Measurements from ENCODE around the gene GPC5.
"Not testable (repeated sequence)": the region's sequence is repeated elsewhere in the genome, so short reads cannot be mapped to it uniquely, and the experiment has no call there.

Gene GPC5

DNA sequence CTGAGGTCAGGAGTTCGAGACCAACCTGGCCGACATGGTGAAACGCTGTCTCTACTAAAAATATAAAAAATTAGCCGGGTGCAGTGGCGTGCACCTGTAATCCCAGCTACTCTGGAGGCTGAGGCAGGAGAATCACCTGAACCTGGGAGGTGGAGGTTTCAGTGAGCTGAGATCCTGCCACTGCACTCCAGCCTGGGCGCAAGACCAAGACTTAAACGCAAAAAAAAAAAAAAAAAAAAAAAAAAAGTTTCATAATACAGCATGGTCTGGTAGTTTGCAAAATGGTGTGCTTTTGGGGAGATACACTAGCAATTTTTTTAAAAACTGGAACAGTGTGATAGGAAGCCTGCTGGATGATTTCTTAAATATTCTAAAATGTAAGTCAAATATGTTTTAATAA lies 45.5 kb upstream of the GPC5 start:
- not testable (repeated sequence) for H2BK120ac ChIP-seq (ENCODE audit: low read depth, low read length); H2AK5ac ChIP-seq (ENCODE audit: low read length); H3K9ac ChIP-seq (ENCODE audit: low read length); H3K27me3 ChIP-seq (ENCODE audit: insufficient read depth, low read length, poor library complexity); H3K27ac ChIP-seq (ENCODE audit: low read depth, low read length); H2BK5ac ChIP-seq (ENCODE audit: low read length); H3K4ac ChIP-seq (ENCODE audit: low read depth, low read length); H4K8ac ChIP-seq (ENCODE audit: low read depth, low read length); H3K4me2 ChIP-seq (ENCODE audit: low read length); H3K18ac ChIP-seq (ENCODE audit: low read length); H2BK15ac ChIP-seq (replicated peaks; ENCODE audit: low read depth); H3K56ac ChIP-seq (ENCODE audit: low read length); H3K4me3 ChIP-seq (ENCODE audit: low read length); H3K23ac ChIP-seq (ENCODE audit: low read length); H3K4me1 ChIP-seq (ENCODE audit: control insufficient read depth, low read depth, low read length); H4K5ac ChIP-seq (ENCODE audit: low read length); DNase-seq; H3K79me1 ChIP-seq (ENCODE audit: low read length)
- H3K79me2 ChIP-seq (ENCODE audit: control insufficient read depth, insufficient read depth, low read length) = peaks cover 33% of the 10 kb centered on the region
- no CpG with 5 or more reads among the region's 7 CpGs for WGBS (ENCODE audit: extremely low coverage, insufficient coverage, low lambda C conversion rate)
- H3K36me3 ChIP-seq (ENCODE audit: control insufficient read depth, insufficient read depth, low read length) = peaks cover 12% of the 10 kb centered on the region

DNA sequence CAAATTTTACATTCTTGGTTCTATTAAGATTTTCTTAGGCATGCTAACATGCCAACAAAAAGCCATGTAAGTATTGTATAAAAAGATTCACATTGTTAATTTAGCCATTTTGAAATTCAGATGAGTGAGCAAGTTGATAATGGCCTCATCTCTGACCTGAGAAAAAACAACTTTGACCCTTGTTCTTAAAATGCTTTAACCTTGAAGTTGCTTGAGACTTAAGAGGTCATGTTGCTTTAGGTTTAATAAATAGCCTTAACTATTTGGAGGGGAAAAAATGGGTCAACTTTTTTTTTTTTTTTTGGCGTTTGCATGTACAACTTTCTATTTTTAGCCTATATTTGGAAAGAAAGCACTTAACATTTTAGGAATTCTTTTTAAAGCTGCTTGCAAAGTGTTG lies 44.9 kb upstream of the GPC5 start:
- H3K36me3 ChIP-seq (ENCODE audit: control insufficient read depth, insufficient read depth, low read length) = peaks cover 15% of the 10 kb centered on the region

DNA sequence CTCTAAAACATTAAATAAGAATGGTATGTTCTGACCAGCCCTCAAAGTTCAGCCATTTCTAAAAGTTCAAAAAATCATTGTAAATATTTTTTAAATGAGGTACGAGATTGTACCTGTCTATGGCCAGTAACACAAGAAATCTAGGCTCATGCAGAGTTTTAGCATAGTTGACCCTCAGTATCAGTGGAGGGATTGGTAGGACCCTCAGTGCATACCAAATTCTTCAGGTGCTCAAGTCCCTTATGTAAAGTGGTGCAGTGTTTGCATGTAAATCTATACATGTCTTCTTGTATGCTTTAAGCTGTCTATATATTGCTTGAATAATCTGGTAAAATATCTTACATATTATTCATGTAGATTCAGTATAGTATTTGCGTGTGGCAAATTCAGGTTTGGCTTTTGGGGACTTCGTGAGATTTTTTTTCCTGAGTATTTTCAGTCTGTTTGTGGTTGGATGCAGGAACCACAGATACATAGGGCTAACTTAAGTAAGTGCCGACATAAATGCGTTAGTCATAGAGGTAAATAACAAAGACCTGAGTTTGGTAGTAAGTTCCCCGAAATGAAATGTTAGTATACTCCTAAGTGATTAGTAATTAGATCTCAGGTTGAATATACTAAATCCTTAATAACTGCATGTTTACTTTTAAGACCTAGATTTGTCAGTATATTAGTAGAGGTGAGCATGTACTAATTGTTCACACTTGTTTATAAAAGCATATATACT lies 43.2 kb upstream of the GPC5 start:
- Histone ChIP-seq H3K36me3 (ENCODE audit: control insufficient read depth, insufficient read depth, low read length) (peaks cover 15% of the 10 kb centered on the region), H2AK5ac (ENCODE audit: low read length) (no peak overlapping the region), H3K9ac (ENCODE audit: low read length) (no peak overlapping the region), H3K4me3 (ENCODE audit: low read length) (no peak overlapping the region), H3K23ac (ENCODE audit: low read length) (no peak overlapping the region), H3K4ac (ENCODE audit: low read depth, low read length) (no peak overlapping the region), H2BK15ac (replicated peaks; ENCODE audit: low read depth) (no peak overlapping the region), H3K27me3 (ENCODE audit: insufficient read depth, low read length, poor library complexity) (no peaks in the 10 kb centered on the region), H3K4me2 (ENCODE audit: low read length) (no peak overlapping the region), H3K56ac (ENCODE audit: low read length) (no peak overlapping the region), H3K4me1 (ENCODE audit: control insufficient read depth, low read depth, low read length) (peaks cover 7% of the 10 kb centered on the region), H3K79me1 (ENCODE audit: low read length) (peaks cover 7% of the 10 kb centered on the region), H3K79me2 (ENCODE audit: control insufficient read depth, insufficient read depth, low read length) (peaks cover 16% of the 10 kb centered on the region), H3K27ac (ENCODE audit: low read depth, low read length) (no peak overlapping the region), H2BK5ac (ENCODE audit: low read length) (no peak overlapping the region), H2BK120ac (ENCODE audit: low read depth, low read length) (no peak overlapping the region), H3K18ac (ENCODE audit: low read length) (no peak overlapping the region), H4K5ac (ENCODE audit: low read length) (no peak overlapping the region), H4K8ac (ENCODE audit: low read depth, low read length) (no peak overlapping the region)
- WGBS (ENCODE audit: extremely low coverage, insufficient coverage, low lambda C conversion rate) = no CpG with 5 or more reads among the region's 6 CpGs
- DNase-seq = no peak

More for the DNA sequence above, 44.9 kb upstream of the GPC5 start:
- Histone ChIP-seq H3K27ac (ENCODE audit: low read depth, low read length) (no peak overlapping the region), H3K4me2 (ENCODE audit: low read length) (no peak overlapping the region), H2BK120ac (ENCODE audit: low read depth, low read length) (no peak overlapping the region), H3K79me2 (ENCODE audit: control insufficient read depth, insufficient read depth, low read length) (peaks cover 29% of the 10 kb centered on the region), H3K18ac (ENCODE audit: low read length) (no peak overlapping the region), H3K23ac (ENCODE audit: low read length) (no peak overlapping the region), H3K4me1 (ENCODE audit: control insufficient read depth, low read depth, low read length) (peaks cover 7% of the 10 kb centered on the region), H4K8ac (ENCODE audit: low read depth, low read length) (no peak overlapping the region), H2AK5ac (ENCODE audit: low read length) (no peak overlapping the region), H3K4me3 (ENCODE audit: low read length) (no peak overlapping the region), H2BK15ac (replicated peaks; ENCODE audit: low read depth) (no peak overlapping the region), H3K9ac (ENCODE audit: low read length) (no peak overlapping the region), H3K27me3 (ENCODE audit: insufficient read depth, low read length, poor library complexity) (no peaks in the 10 kb centered on the region), H3K56ac (ENCODE audit: low read length) (no peak overlapping the region), H4K5ac (ENCODE audit: low read length) (no peak overlapping the region), H2BK5ac (ENCODE audit: low read length) (no peak overlapping the region), H3K4ac (ENCODE audit: low read depth, low read length) (no peak overlapping the region), H3K79me1 (ENCODE audit: low read length) (peaks cover 7% of the 10 kb centered on the region)
- DNase-seq = no peak
- no CpG with 5 or more reads among the region's 1 CpG for WGBS (ENCODE audit: extremely low coverage, insufficient coverage, low lambda C conversion rate)

DNA sequence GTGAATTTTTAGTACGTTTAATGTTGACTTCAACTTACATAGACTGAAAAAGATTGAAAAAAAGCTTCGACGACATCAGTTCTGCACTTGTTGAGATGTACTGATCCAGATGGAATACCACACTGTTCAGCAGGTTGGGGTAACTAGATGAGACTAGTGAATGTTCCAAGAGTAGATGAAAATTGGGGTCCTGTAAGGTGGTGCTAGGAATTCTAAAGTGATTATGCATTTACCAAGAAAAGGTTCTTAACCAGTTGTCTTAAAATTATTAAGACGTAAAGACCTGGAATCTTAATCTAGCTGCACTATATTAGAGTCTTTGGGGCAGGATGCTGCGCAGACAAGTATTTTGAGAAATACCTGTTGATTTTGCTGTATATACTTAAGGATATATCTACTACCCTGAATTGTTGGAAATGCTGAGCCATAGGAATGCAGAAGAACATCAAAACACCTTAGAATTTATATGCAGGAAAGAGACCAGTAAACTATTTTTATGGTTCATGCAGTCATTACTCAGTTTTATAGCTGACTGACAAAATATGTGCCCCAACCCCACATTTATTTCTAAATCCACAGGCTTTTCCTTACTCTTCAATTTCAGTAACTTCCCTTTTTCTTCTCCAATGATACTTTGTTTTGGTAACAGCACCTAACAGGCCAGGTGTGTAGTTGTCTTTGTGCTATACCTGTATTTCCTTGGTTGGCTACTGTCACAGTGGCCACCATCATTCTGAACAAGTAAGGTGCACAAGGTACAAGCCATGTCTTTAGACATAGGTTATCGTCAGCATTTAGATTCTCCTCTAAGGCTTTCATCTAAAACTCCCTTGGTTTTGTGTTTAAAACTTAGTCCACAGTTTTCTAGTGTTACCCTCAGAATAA lies 42.4 kb upstream of the GPC5 start:
- peaks cover 4% of the 10 kb centered on the region for H3K79me1 ChIP-seq (ENCODE audit: low read length)
- peaks cover 9% of the 10 kb centered on the region for H3K79me2 ChIP-seq (ENCODE audit: control insufficient read depth, insufficient read depth, low read length)
- H2AK5ac ChIP-seq (ENCODE audit: low read length) = no peak overlapping the region
- no peak for DNase-seq
- H3K4me3 ChIP-seq (ENCODE audit: low read length) = no peak overlapping the region
- WGBS (ENCODE audit: extremely low coverage, insufficient coverage, low lambda C conversion rate) = no CpG with 5 or more reads among the region's 6 CpGs
- H3K36me3 ChIP-seq (ENCODE audit: control insufficient read depth, insufficient read depth, low read length) = peaks cover 9% of the 10 kb centered on the region
- no peak overlapping the region for H2BK120ac ChIP-seq (ENCODE audit: low read depth, low read length)
- H3K4me2 ChIP-seq (ENCODE audit: low read length) = no peak overlapping the region
- H2BK15ac ChIP-seq (replicated peaks; ENCODE audit: low read depth) = no peak overlapping the region
- H3K56ac ChIP-seq (ENCODE audit: low read length) = no peak overlapping the region
- no peak overlapping the region for H4K5ac ChIP-seq (ENCODE audit: low read length)
- no peak overlapping the region for H3K23ac ChIP-seq (ENCODE audit: low read length)
- H3K4ac ChIP-seq (ENCODE audit: low read depth, low read length) = no peak overlapping the region
- no peak overlapping the region for H3K18ac ChIP-seq (ENCODE audit: low read length)
- peaks cover 1% of the 10 kb centered on the region for H3K4me1 ChIP-seq (ENCODE audit: control insufficient read depth, low read depth, low read length)
- no peak overlapping the region for H4K8ac ChIP-seq (ENCODE audit: low read depth, low read length)
- H3K27me3 ChIP-seq (ENCODE audit: insufficient read depth, low read length, poor library complexity) = no peaks in the 10 kb centered on the region
- no peak overlapping the region for H3K27ac ChIP-seq (ENCODE audit: low read depth, low read length)
- no peak overlapping the region for H3K9ac ChIP-seq (ENCODE audit: low read length)
- no peak overlapping the region for H2BK5ac ChIP-seq (ENCODE audit: low read length)

DNA sequence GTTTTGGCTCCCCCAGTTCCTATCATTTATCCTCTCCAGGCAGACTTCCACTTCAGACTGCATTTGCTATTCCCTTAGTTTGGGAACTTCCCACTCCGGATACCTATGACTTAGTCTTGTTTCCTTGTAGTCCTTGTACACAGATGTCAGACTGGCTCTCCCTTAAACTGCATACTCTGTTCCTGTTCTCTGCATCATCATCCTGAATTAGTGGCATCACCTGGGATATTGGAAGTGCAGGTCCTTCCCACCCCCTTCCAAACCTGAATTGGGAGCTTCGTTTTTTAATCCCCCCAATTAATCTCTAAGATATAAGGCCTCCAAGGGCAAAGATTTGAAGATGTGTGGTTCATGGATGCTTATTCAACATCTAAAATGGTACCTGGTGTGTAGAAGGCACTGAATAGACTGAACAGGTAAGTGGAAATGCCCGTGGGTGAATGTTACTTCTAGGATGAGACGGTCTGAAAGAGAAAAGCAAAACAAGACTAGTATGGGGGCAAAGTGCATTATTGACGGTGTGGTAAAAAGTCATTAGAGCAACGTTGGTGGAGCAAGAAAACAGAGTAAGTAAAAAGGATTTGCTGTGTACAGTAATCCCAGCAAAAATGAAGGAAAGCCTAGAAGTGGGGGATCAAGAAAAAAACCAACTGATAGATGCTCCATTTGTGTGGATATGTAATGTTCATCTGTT lies 41.4 kb upstream of the GPC5 start:
- H2BK120ac ChIP-seq (ENCODE audit: low read depth, low read length) = no peak overlapping the region
- H2BK5ac ChIP-seq (ENCODE audit: low read length) = no peak overlapping the region
- no peak overlapping the region for H2BK15ac ChIP-seq (replicated peaks; ENCODE audit: low read depth)
- H4K5ac ChIP-seq (ENCODE audit: low read length) = no peak overlapping the region
- H3K4me3 ChIP-seq (ENCODE audit: low read length) = no peak overlapping the region
- H4K8ac ChIP-seq (ENCODE audit: low read depth, low read length) = no peak overlapping the region
- DNase-seq = no peak
- H3K36me3 ChIP-seq (ENCODE audit: control insufficient read depth, insufficient read depth, low read length) = peaks cover 7% of the 10 kb centered on the region
- peaks cover 3% of the 10 kb centered on the region for H3K79me1 ChIP-seq (ENCODE audit: low read length)
- no peaks in the 10 kb centered on the region for H3K27me3 ChIP-seq (ENCODE audit: insufficient read depth, low read length, poor library complexity)
- peaks cover 3% of the 10 kb centered on the region for H3K79me2 ChIP-seq (ENCODE audit: control insufficient read depth, insufficient read depth, low read length)
- no peak overlapping the region for H3K27ac ChIP-seq (ENCODE audit: low read depth, low read length)
- H3K23ac ChIP-seq (ENCODE audit: low read length) = no peak overlapping the region
- H3K4me1 ChIP-seq (ENCODE audit: control insufficient read depth, low read depth, low read length) = no peaks in the 10 kb centered on the region
- no peak overlapping the region for H3K56ac ChIP-seq (ENCODE audit: low read length)
- H3K4me2 ChIP-seq (ENCODE audit: low read length) = no peak overlapping the region
- H2AK5ac ChIP-seq (ENCODE audit: low read length) = no peak overlapping the region
- H3K4ac ChIP-seq (ENCODE audit: low read depth, low read length) = no peak overlapping the region
- no CpG with 5 or more reads among the region's 6 CpGs for WGBS (ENCODE audit: extremely low coverage, insufficient coverage, low lambda C conversion rate)
- no peak overlapping the region for H3K18ac ChIP-seq (ENCODE audit: low read length)
- H3K9ac ChIP-seq (ENCODE audit: low read length) = no peak overlapping the region
